HepG2 (cell line): ENCODE results near the gene TMC2. TPM values are rescaled to one million over a fixed set of nuclear protein-coding genes. Genes with fewer than 3 reads are reported as not detected.

ENCODE experiments used
- ATAC-seq: fragments of 200-7000 bp; cut with Tn5 transposase; 3 replicates; pipeline ENCODE4 v1.9.1; 2020; ENCODE audit warnings: mild to moderate bottlenecking, moderate library complexity
- BruUV-seq: library from RNA; stranded (reverse); fragments of 400-500 nt; replicated peaks from 2 replicates; lab custom pipeline; 2021; lab: Mats Ljungman, UMichigan
- CTCF ChIA-PET: fragments of 300-600 bp; formaldehyde crosslinking; extraction: SDS; loops from one replicate; lab custom pipeline; 2021; ENCODE audit warnings: low total read pairs, inconsistent platforms, low intra/inter-chr PET ratio; lab: Yijun Ruan, JAX
- POLR2A ChIA-PET: fragments of 350-600 bp; sonication (Branson Sonifier 250); formaldehyde crosslinking; loops from one replicate; lab custom pipeline; 2020; ENCODE audit warnings: antibody characterized with exemption, inconsistent platforms; lab: Yijun Ruan, JAX
- DNase-seq: peaks from one replicate; pipeline ENCODE4 v3.0.0-alpha.2; 2015; ENCODE audit warnings: low spot score
- FAIRE-seq: peaks from 3 replicates; lab custom pipeline; 2011; peaks lifted over from hg19 to GRCh38; lab: Jason Lieb, UNC
- H2AFZ ChIP-seq: one replicate; pipeline ENCODE4 v1.6.1; 2011; ENCODE audit warnings: low read length, inconsistent platforms
- H3K27ac ChIP-seq: fragments of 300-600 bp; 3 replicates; pipeline ENCODE4 v1.8.0; 2011; ENCODE audit warnings: mixed run types, mild to moderate bottlenecking, mixed read lengths, low read length, inconsistent platforms; ENCODE audit not compliant: insufficient read depth; ENCODE audit errors: extremely low read length
- H3K27me3 ChIP-seq, 2 experiments: fragments of 200-600 bp in 1 of 2; 2 replicates in 1 of 2; 3 replicates in 1 of 2; pipeline versions ENCODE4 v1.6.0 to v1.8.0; 2011; ENCODE audit warnings: low read length in 2 of 2, mild to moderate bottlenecking in 2 of 2, moderate library complexity in 2 of 2, inconsistent platforms in 1 of 2; ENCODE audit not compliant: insufficient read depth in 2 of 2, control insufficient read depth in 1 of 2
- H3K36me3 ChIP-seq, 2 experiments: fragments of 200-600 bp in 1 of 2; replicated peaks in 1 of 2; 2 replicates in 1 of 2; 3 replicates in 1 of 2; pipeline versions ENCODE4 v1.5.1 to v1.8.0; 2011; ENCODE audit warnings: low read length in 2 of 2, inconsistent platforms in 1 of 2; ENCODE audit not compliant: insufficient read depth in 2 of 2, control insufficient read depth in 1 of 2
- H3K4me1 ChIP-seq: 2 replicates; pipeline ENCODE4 v1.5.1; 2012; ENCODE audit warnings: low read length, inconsistent platforms; ENCODE audit not compliant: insufficient read depth
- H3K4me2 ChIP-seq: 2 replicates; pipeline ENCODE4 v1.6.0; 2011; ENCODE audit warnings: low read depth, low read length, inconsistent platforms
- H3K4me3 ChIP-seq, 3 experiments: fragments of 200-600 bp in 1 of 3; sonication (generic), shearing (Covaris generic) in 1 of 3; replicated peaks in 1 of 3; 2 replicates each; pipeline ENCODE4 v1.5.1; 2011 to 2016; ENCODE audit warnings: low read length in 3 of 3, inconsistent platforms in 2 of 3, low read depth in 2 of 3, mild to moderate bottlenecking in 2 of 3, control low read depth in 1 of 3, mixed read lengths in 1 of 3; ENCODE audit not compliant: insufficient read depth in 1 of 3
- H3K79me2 ChIP-seq: one replicate; pipeline ENCODE4 v1.6.1; 2011; ENCODE audit warnings: low read length, inconsistent platforms; ENCODE audit not compliant: insufficient read depth
- H3K9ac ChIP-seq: 2 replicates; pipeline ENCODE4 v1.6.0; 2011; ENCODE audit warnings: mild to moderate bottlenecking, low read depth, low read length, inconsistent platforms; ENCODE audit not compliant: insufficient read depth
- H3K9me3 ChIP-seq: 2 replicates; pipeline ENCODE4 v1.5.1; 2012; ENCODE audit warnings: mild to moderate bottlenecking, low read length
- H4K20me1 ChIP-seq: 2 replicates; pipeline ENCODE4 v1.6.0; 2011; ENCODE audit warnings: inconsistent platforms, mild to moderate bottlenecking, low read length, moderate library complexity; ENCODE audit not compliant: insufficient read depth
- MEF2D ChIP-seq: sonication (generic); formaldehyde crosslinking; IDR thresholded peaks from 2 replicates; pipeline ENCODE4 v1.5.1; 2020; ENCODE audit warnings: mild to moderate bottlenecking, missing genetic modification reagents
- POLR2A ChIP-seq, 2 experiments: IDR thresholded peaks; 2 replicates each; pipeline ENCODE4 v1.6.1; 2011; ENCODE audit warnings: low read depth in 2 of 2, low read length in 2 of 2, mild to moderate bottlenecking in 1 of 2, moderate library complexity in 1 of 2; ENCODE audit not compliant: insufficient read depth in 1 of 2
- REL ChIP-seq: sonication (generic); formaldehyde crosslinking; conservative IDR thresholded peaks from 2 replicates; pipeline ENCODE4 v1.8.0; 2022; ENCODE audit warnings: mild to moderate bottlenecking, missing genetic modification reagents, moderate library complexity
- SMC3 ChIP-seq: IDR thresholded peaks from 2 replicates; pipeline ENCODE4 v1.6.1; 2011; ENCODE audit warnings: low read length, improper control_type of control experiment
- ZNF251 ChIP-seq: sonication (generic); formaldehyde crosslinking; IDR thresholded peaks from 2 replicates; pipeline ENCODE4 v1.9.0; 2021; ENCODE audit warnings: mild to moderate bottlenecking, missing genetic modification reagents
- ZNF496 ChIP-seq: sonication (generic); formaldehyde crosslinking; IDR thresholded peaks from 2 replicates; pipeline ENCODE4 v1.8.1; 2023; ENCODE audit warnings: mild to moderate bottlenecking, moderate library complexity, missing genetic modification reagents; ENCODE audit not compliant: insufficient replicate concordance
- ZNF552 ChIP-seq: sonication (generic); formaldehyde crosslinking; IDR thresholded peaks from 2 replicates; pipeline ENCODE4 v1.9.0; 2022; ENCODE audit warnings: missing genetic modification reagents, mild to moderate bottlenecking, borderline replicate concordance
- WGBS: methylation state at CpG from one replicate; pipeline ENCODE4 v1.1.6; 2017; ENCODE audit warnings: low lambda C conversion rate; 5-methylcytosine and 5-hydroxymethylcytosine counted together
- in situ Hi-C: cut with HindIII; loops from 2 replicates; pipeline ENCODE4 v1.10.0; 2017; ENCODE audit warnings: low pct_unique_long_range_greater_than_20kb; ENCODE audit not compliant: extremely low pct_ligation_motif_present
- intact Hi-C: fragments of 100-400 bp; cut with micrococcal nuclease; formaldehyde crosslinking; loops from one replicate; pipeline ENCODE4 v1.10.0; 2022; ENCODE audit not compliant: unreplicated experiment
- polyA plus RNA-seq, 8 experiments: library from polyadenylated mRNA; depleted of rRNA in 3 of 8; stranded (reverse) in 7 of 8; unstranded in 1 of 8; fragments of >200 nt; fragmentation: Illumina TruSeq in 4 of 8; extraction: Trizol in 4 of 8; gene quantifications; 2 replicates each; pipeline versions ENCODE4 v1.2.1 to v1.2.3, GENCODE V29; 2011 to 2016; ENCODE audit warnings: low read depth in 4 of 8, missing spikeins in 1 of 8, mixed read lengths in 1 of 8; ENCODE audit not compliant: insufficient read depth in 1 of 8
- total RNA-seq, 5 experiments: library from RNA; depleted of rRNA; stranded (reverse); fragments of >200 nt; fragmentation: Illumina TruSeq; extraction: Trizol; gene quantifications; 2 replicates each; pipeline ENCODE4 v1.2.3, GENCODE V29; 2016; ENCODE audit warnings: low read depth in 1 of 5
- TF ChIP-seq, protein P1 (sequence below): sonication (generic); formaldehyde crosslinking; IDR thresholded peaks from 2 replicates; pipeline ENCODE4 v1.4.0; 2020; ENCODE audit warnings: mild to moderate bottlenecking, missing genetic modification reagents
- TF ChIP-seq, protein P2 (sequence below): sonication (generic); formaldehyde crosslinking; IDR thresholded peaks from 2 replicates; pipeline ENCODE4 v1.4.0; 2020; ENCODE audit warnings: mild to moderate bottlenecking, missing genetic modification reagents

TMC2 gene
- total and polyA plus RNA-seq, 2 of the 13 experiments (the other 11 are each of a cell fraction or from before 2014, with no cell fraction given), result not detected

DNA sequence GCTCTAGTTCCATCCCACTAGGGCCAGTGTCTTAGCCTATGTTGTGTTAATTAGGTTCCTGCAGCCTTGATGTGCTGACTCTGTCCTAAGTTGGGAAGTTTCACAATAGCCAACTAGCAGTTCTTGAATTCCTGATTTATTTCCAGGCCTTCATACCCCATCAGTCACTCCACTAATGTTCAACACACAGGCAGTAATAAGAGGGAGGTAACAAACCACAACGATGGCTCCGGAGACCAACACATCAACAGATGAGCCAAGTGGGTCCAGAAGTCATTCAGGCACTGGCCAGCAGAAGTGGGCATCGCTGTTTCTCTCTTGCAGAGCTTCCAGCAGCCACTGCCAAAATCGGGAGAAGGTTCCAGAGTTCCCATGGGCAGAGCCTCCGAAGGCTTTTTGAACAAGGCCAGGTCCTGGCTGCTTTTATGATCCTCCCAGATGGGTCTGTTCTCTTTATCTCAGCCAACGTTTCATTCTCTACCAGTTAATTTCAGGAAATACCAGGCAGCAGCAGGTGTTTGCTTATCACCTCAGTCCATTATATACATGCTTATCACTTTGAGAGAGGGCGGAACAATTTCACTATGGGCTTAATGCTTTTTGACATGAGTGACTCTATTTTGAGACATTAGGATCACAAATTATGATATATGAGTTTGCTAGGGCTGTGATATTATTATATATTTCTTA, 67.6 kb downstream of the TMC2 start (continued):
- TF ChIP-seq, protein P1, sequence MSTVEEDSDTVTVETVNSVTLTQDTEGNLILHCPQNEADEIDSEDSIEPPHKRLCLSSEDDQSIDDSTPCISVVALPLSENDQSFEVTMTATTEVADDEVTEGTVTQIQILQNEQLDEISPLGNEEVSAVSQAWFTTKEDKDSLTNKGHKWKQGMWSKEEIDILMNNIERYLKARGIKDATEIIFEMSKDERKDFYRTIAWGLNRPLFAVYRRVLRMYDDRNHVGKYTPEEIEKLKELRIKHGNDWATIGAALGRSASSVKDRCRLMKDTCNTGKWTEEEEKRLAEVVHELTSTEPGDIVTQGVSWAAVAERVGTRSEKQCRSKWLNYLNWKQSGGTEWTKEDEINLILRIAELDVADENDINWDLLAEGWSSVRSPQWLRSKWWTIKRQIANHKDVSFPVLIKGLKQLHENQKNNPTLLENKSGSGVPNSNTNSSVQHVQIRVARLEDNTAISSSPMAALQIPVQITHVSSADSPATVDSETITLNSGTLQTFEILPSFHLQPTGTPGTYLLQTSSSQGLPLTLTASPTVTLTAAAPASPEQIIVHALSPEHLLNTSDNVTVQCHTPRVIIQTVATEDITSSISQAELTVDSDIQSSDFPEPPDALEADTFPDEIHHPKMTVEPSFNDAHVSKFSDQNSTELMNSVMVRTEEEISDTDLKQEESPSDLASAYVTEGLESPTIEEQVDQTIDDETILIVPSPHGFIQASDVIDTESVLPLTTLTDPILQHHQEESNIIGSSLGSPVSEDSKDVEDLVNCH, result no peak
- TF ChIP-seq, all 625 proteins: peak for 0

DNA sequence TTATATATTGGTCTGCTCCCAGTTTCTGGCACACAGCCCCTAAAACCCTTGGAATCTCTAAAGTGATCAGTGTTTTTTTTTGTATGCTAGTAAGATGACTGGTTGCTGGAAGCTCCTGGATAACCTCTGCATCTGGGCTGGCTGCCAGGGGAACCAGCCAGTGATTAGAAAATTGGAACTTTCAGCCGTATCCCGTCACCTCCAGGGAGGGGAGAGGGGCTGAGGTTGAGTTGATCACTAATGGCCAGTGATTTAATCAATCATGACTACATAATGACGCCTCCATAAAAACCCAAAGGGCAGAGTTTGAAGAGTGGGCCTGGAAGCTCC, 68.1 kb downstream of the TMC2 start:
- Histone ChIP-seq H3K9ac (no peak overlapping the region), H3K4me2 (no peak overlapping the region), H3K36me3 (no peaks in the 10 kb centered on the region), H3K9me3 (peaks cover 25% of the 10 kb centered on the region), H4K20me1 (no peaks in the 10 kb centered on the region), H3K27ac (no peak overlapping the region), H3K79me2 (no peaks in the 10 kb centered on the region), H2AFZ (no peak overlapping the region), H3K4me1 (no peaks in the 10 kb centered on the region), H3K27me3 (no peaks in the 10 kb centered on the region; a peak in 1 of 5 replicates), H3K4me3 (no peak overlapping the region)
- BruUV-seq, result no TSS peak
- ATAC-seq (no peak), DNase-seq (no peak), FAIRE-seq (no peak)
- intact Hi-C loops (no loop called here), in situ Hi-C loops (no loop called here)
- TF ChIP-seq POLR2A (IDR thresholded peaks at IDR 0.05; ENCODE audit: insufficient read depth in 1 of 2, low read depth in 2 of 2, low read length in 2 of 2) (no peak), ZNF496 (CRISPR knock-in tag) (no peak), MEF2D (CRISPR knock-in tag) (no peak), SMC3 (no peak), ZNF251 (CRISPR knock-in tag) (no peak), REL (CRISPR knock-in tag) (no peak), ZNF552 (CRISPR knock-in tag) (no peak)
- TF ChIP-seq, protein P2, sequence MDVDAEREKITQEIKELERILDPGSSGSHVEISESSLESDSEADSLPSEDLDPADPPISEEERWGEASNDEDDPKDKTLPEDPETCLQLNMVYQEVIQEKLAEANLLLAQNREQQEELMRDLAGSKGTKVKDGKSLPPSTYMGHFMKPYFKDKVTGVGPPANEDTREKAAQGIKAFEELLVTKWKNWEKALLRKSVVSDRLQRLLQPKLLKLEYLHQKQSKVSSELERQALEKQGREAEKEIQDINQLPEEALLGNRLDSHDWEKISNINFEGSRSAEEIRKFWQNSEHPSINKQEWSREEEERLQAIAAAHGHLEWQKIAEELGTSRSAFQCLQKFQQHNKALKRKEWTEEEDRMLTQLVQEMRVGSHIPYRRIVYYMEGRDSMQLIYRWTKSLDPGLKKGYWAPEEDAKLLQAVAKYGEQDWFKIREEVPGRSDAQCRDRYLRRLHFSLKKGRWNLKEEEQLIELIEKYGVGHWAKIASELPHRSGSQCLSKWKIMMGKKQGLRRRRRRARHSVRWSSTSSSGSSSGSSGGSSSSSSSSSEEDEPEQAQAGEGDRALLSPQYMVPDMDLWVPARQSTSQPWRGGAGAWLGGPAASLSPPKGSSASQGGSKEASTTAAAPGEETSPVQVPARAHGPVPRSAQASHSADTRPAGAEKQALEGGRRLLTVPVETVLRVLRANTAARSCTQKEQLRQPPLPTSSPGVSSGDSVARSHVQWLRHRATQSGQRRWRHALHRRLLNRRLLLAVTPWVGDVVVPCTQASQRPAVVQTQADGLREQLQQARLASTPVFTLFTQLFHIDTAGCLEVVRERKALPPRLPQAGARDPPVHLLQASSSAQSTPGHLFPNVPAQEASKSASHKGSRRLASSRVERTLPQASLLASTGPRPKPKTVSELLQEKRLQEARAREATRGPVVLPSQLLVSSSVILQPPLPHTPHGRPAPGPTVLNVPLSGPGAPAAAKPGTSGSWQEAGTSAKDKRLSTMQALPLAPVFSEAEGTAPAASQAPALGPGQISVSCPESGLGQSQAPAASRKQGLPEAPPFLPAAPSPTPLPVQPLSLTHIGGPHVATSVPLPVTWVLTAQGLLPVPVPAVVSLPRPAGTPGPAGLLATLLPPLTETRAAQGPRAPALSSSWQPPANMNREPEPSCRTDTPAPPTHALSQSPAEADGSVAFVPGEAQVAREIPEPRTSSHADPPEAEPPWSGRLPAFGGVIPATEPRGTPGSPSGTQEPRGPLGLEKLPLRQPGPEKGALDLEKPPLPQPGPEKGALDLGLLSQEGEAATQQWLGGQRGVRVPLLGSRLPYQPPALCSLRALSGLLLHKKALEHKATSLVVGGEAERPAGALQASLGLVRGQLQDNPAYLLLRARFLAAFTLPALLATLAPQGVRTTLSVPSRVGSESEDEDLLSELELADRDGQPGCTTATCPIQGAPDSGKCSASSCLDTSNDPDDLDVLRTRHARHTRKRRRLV, result no peak
- ChIA-PET CTCF (no interaction called here), POLR2A (no interaction called here)
- WGBS, result 5% methylated on average over 3 of the region's 3 CpGs
